Psoas muscle (tissue), 8 donors: ENCODE measurements around the gene GTF2H3. TPM values are rescaled to one million over a fixed set of nuclear protein-coding genes. Genes with fewer than 3 reads are reported as not detected.
A peak's percentile ranks its signal among the peaks of the same experiment; 100 is the strongest.

Experiments used
- ATAC-seq, 4 donors: fragments of 200-7000 bp; cut with Tn5 transposase; one replicate each; pipeline ENCODE4 v1.9.1; 2020; ENCODE audit warnings: moderate library complexity in 3 of 4, mild to moderate bottlenecking in 2 of 4
- DNase-seq, 2 donors: peaks; one replicate each; pipeline ENCODE4 v3.0.0-alpha.2; 2020
- H3K27ac ChIP-seq: fragments of 200-600 bp; one replicate; pipeline ENCODE4 v1.8.0; 2022
- H3K27me3 ChIP-seq, 3 donors: fragments of 200-600 bp in 1 of 3; one replicate each; pipeline versions ENCODE4 v1.6.1 to v1.8.0; 2013 to 2022; ENCODE audit warnings: low read length in 2 of 3, mild to moderate bottlenecking in 2 of 3, moderate library complexity in 1 of 3; ENCODE audit not compliant: insufficient read depth in 3 of 3
- H3K36me3 ChIP-seq, 2 donors: fragments of 200-600 bp in 1 of 2; one replicate each; pipeline versions ENCODE4 v1.6.1 to v1.8.0; 2013 to 2022; ENCODE audit warnings: low read depth in 1 of 2, mild to moderate bottlenecking in 1 of 2, moderate library complexity in 1 of 2; ENCODE audit not compliant: insufficient read depth in 1 of 2
- H3K4me1 ChIP-seq: fragments of 200-600 bp; one replicate; pipeline ENCODE4 v1.8.0; 2022
- H3K4me3 ChIP-seq: fragments of 200-600 bp; one replicate; pipeline ENCODE4 v1.8.0; 2022; ENCODE audit warnings: mild to moderate bottlenecking
- H3K9me3 ChIP-seq: fragments of 200-600 bp; one replicate; pipeline ENCODE4 v1.8.0; 2022
- WGBS, 3 donors: extraction: QIAGEN DNeasy Blood & Tissue Kit; methylation state at CpG; one replicate each; pipeline versions ENCODE4 v1.1.6 to v1.1.7; 2013; 5-methylcytosine and 5-hydroxymethylcytosine counted together
- intact Hi-C, 2 donors: fragments of 100-400 bp; cut with DNase I; formaldehyde crosslinking; loops; one replicate each; pipeline versions ENCODE4 v1.11.0 to v1.14.2; 2022
- long read RNA-seq, 2 donors: library from polyadenylated mRNA; unstranded; transcript quantifications; one replicate each; pipeline ENCODE4 v2.0.0, GENCODE V29; 2021
- polyA plus RNA-seq, 3 donors: library from polyadenylated mRNA; stranded (reverse); fragments of 200-250 nt; gene quantifications; one replicate each; pipeline ENCODE4 v1.2.3, GENCODE V29; 2013
- total RNA-seq, 4 donors: library from RNA; stranded (reverse); fragmentation: NEBNext Ultra II Directional in 2 of 4; extraction: Animal tissue kit (Norgen Biotek cat#: 25700) in 2 of 4; gene quantifications; one replicate each; pipeline versions ENCODE4 v1.2.1 to v1.2.4, GENCODE V29; 2021 to 2023
- TF ChIP-seq, protein P1 (sequence below): fragments of 200-600 bp; IDR thresholded peaks from one replicate; pipeline ENCODE4 v1.8.0; 2022; ENCODE audit warnings: antibody characterized with exemption
- donor health status: healthy with polysubstance abuse.
- donor health status: DM: no; HTN: no; CAD: no; lungs with moderate emphysema.
- donor health status: Bipolar disorder and iron deficiency.
- donor health status: healthy.
- donor health status: DM: yes; HTN: yes; CAD: no.
- donor health status: DM: no; HTN: no; CAD: no.
- donor health status: DM: no; HTN: no; CAD: no.
- donor health status: DM: yes; HTN: yes; CAD: no.

GTF2H3 gene
- total RNA-seq (10 to 100 TPM; 10.7 to 18.5 (median 16.9) TPM), polyA plus RNA-seq (10 to 100 TPM in 2 of 3 donors, 1 to 10 TPM in 1; 5.2 to 24.2 (median 12.3) TPM)
- long read RNA-seq, donor 1, transcript GTF2H3-212 (13 exons, 3,329 nt): major isoform, 5 of 6 reads
- long read RNA-seq, donor 1, partial matches to known transcripts: 1 of 6 reads
- long read RNA-seq, donor 1, other reads (novel, unspliced or antisense): 0 of 6 reads
- long read RNA-seq, donor 2, partial matches to known transcripts: 0 of 6 reads
- long read RNA-seq, donor 2, other reads (novel, unspliced or antisense): 2 of 6 reads

DNA sequence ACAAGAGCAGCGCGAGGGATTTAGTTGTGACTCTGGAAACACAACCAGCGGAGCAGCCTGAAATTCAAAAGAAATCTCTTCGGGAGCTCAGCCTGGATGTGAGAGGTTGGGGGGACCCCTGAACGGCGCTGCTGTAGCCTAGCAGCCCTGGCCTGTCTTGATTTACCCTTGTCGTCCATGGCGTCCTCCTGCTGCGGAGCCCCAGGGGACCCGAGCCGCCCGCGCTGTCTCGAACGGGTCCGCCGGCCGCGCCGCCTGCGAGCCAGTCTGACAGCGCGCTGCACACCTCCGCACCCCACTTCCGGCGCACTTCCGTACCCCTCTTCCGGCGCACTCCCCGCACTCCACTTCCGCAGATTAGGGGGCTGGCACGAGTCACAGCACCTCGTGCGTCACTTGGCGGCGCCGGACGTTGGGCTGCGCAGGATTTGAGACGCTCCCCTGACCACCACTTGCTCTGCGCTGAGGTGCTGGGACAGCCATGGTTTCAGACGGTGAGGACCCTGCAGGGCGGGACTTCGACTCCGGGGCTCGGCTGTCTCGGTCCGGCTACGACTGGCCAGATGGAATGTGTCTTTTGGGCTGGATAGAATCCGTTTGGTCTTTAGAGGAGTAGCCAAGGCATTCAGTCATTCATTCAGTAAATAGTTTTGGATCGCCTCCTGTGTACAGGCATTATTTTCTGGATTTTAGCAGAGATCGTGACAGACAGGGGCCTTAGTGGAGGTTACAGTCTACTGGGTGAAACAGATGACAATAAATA is at the start of gene GTF2H3, which contains the start of gene EIF2B1:
TSS of gene GTF2H3 (plus strand) at position 451 of the 763 bp plus-strand sequence. CDS start at position 482, 31 bp downstream.
TSS of gene EIF2B1 (minus strand) at position 308 of the 763 bp plus-strand sequence. CDS start at position 179, 129 bp downstream.
- 0% methylated on average over 50 to 52 of the region's 52 CpGs for WGBS, 3 donors

DNA sequence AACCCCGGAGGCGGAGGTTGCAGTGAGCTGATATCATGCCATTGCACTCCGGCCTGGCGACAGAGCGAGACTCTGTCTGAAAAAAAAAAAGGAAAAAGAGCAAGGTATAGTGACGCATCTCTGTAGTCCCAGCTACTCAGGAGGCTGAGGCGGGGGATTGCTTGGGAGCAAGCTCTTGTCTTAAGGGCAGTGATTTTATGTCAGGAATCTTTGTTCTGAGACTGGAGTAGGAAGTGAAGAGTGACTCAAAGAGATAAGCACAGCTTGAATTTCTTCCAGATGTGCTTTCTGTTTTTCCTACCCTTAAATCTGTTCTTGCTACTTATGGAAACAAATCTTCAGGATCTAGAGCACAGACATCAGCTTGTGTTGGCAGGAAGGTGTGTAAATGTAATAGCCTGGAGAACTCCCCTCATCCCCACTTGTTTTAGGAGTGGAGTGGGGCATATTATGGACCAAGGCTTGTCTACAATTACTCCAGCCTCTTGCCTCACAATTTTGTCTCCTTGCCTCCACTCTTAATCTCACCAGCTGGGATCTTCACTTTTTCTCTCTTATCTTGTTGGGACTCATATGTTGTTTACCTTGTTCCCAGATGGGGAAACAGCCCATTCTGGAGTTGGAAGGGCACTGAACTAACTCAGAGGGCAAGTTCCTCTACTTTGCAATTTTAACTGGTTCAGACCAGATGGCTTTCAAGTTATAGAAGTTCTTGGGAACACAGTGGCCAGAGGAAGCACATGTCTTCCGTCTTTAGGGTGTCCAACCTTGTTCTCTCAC is 41.7 kb upstream of the GTF2H3 start:
- H3K4me3 ChIP-seq: no peak overlapping the region
- ATAC-seq (no peak), DNase-seq (no peak)
- no peaks in the 10 kb centered on the region for H3K9me3 ChIP-seq
- no peak overlapping the region for H3K27ac ChIP-seq
- peaks cover 22% of the 10 kb centered on the region for H3K4me1 ChIP-seq
- peaks cover 13 to 100% of the 10 kb centered on the region in 2 donors for H3K36me3 ChIP-seq
- TF ChIP-seq, protein P1, sequence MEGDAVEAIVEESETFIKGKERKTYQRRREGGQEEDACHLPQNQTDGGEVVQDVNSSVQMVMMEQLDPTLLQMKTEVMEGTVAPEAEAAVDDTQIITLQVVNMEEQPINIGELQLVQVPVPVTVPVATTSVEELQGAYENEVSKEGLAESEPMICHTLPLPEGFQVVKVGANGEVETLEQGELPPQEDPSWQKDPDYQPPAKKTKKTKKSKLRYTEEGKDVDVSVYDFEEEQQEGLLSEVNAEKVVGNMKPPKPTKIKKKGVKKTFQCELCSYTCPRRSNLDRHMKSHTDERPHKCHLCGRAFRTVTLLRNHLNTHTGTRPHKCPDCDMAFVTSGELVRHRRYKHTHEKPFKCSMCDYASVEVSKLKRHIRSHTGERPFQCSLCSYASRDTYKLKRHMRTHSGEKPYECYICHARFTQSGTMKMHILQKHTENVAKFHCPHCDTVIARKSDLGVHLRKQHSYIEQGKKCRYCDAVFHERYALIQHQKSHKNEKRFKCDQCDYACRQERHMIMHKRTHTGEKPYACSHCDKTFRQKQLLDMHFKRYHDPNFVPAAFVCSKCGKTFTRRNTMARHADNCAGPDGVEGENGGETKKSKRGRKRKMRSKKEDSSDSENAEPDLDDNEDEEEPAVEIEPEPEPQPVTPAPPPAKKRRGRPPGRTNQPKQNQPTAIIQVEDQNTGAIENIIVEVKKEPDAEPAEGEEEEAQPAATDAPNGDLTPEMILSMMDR: no peak
- intact Hi-C loops: no loop called here
- no peaks in the 10 kb centered on the region for H3K27me3 ChIP-seq
- 81 to 83% (median 81%) methylated on average over 8 of the region's 8 CpGs for WGBS, 3 donors

More for the DNA sequence above, at the start of gene GTF2H3, which contains the start of gene EIF2B1:
- ATAC-seq: peak; percentile 99 to 100 (median 100)
- peak within 1 kb of the TSS; percentile 88 for H3K4me3 ChIP-seq
- intact Hi-C loops: loop anchor here in 1 of 2 donors (10.0 kb wide), 1 partner anchor 351 kb away; no protein-coding TSS in a partner anchor
- TF ChIP-seq, protein P1: no peak
- peak; percentile 96 to 98 for DNase-seq
- H3K9me3 ChIP-seq: no peaks in the 10 kb centered on the region
- no peaks in the 10 kb centered on the region for H3K27me3 ChIP-seq
- H3K36me3 ChIP-seq: peaks cover 5 to 37% of the 10 kb centered on the region in 2 donors
- peak within 1 kb of the TSS; percentile 88 for H3K27ac ChIP-seq
- H3K4me1 ChIP-seq: peaks cover 9% of the 10 kb centered on the region

DNA sequence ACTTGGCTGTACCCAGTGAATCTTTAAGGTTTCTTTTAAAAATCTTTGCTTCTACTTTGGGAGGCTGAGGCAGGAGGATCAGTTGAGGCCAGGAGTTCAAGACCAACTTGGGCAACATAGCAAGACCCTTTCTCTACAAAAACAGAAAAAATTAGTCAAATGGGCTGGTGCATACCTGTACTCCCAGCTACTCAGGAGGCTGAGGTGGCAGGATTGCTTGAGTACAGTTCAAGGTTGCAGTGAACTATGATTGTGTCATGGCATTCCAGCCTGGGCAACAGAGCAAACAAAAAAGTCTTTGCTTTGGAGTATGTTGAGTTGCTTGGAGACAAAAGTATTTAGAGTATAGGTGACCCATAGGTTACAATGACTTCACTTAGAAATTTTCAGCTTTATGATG is 37.9 kb upstream of the GTF2H3 start:
- ATAC-seq: no peak
- Histone ChIP-seq H3K4me1 (no peaks in the 10 kb centered on the region), H3K36me3 (peaks cover 6 to 85% of the 10 kb centered on the region in 2 donors), H3K9me3 (no peaks in the 10 kb centered on the region), H3K27me3 (no peaks in the 10 kb centered on the region), H3K27ac (no peak overlapping the region), H3K4me3 (no peak overlapping the region)
- intact Hi-C loops: loop anchor here in 1 of 2 donors (5.0 kb wide), 1 partner anchor 268 kb away; no protein-coding TSS in a partner anchor
- TF ChIP-seq, protein P1: no peak
- DNase-seq: no peak

GRCh38 chr12:123597100-123597499 is 36.5 kb upstream of the GTF2H3 start:
- intact Hi-C loops: loop anchor here in 1 of 2 donors (5.0 kb wide), 1 partner anchor 270 kb away; no protein-coding TSS in a partner anchor
- Histone ChIP-seq H3K4me1 (no peaks in the 10 kb centered on the region), H3K27ac (no peak overlapping the region), H3K4me3 (no peak overlapping the region), H3K36me3 (peaks cover under 1 to 71% of the 10 kb centered on the region in 2 donors), H3K9me3 (no peaks in the 10 kb centered on the region), H3K27me3 (no peaks in the 10 kb centered on the region)
- ATAC-seq (no peak), DNase-seq (no peak)
- TF ChIP-seq, protein P1: no peak
- WGBS, 3 donors: 72 to 89% (median 76%) methylated on average over 3 of the region's 3 CpGs
